SK-N-SH (cell line): Measurements from ENCODE around the gene LPXN. TPM values are rescaled to one million over a fixed set of nuclear protein-coding genes. Genes with fewer than 3 reads are reported as not detected.

Experiments
- CTCF ChIA-PET: fragments of 300-600, 350-600 bp; formaldehyde crosslinking; extraction: SDS; loops from one replicate; lab custom pipeline; 2021; lab: Yijun Ruan, JAX
- POLR2A ChIA-PET: fragments of 350-600 bp; sonication (Branson Sonifier 250); formaldehyde crosslinking; extraction: SDS; loops from one replicate; lab custom pipeline; 2020; ENCODE audit warnings: antibody characterized with exemption, inconsistent platforms; lab: Yijun Ruan, JAX
- DNase-seq: peaks from one replicate; pipeline ENCODE4 v3.0.0; 2012
- H2AFZ ChIP-seq: fragments of 200-600 bp; sonication (generic); 2 replicates; pipeline ENCODE4 v1.8.1; 2016; ENCODE audit warnings: antibody characterized with exemption, mild to moderate bottlenecking, low read depth
- H3F3A ChIP-seq: fragments of 200-600 bp; sonication (generic); replicated peaks from 2 replicates; pipeline ENCODE3; 2016; ENCODE audit warnings: antibody characterized with exemption, mild to moderate bottlenecking; ENCODE audit not compliant: insufficient read depth
- H3K27ac ChIP-seq, 2 experiments: fragments of 200-500 bp in 1 of 2; fragments of 200-600 bp in 1 of 2; sonication (Bioruptor generic) in 1 of 2; sonication (generic), shearing (Covaris generic) in 1 of 2; 2 replicates each; pipeline versions ENCODE4 v1.5.1 to v1.6.1; 2014 to 2016; ENCODE audit warnings: low read depth in 2 of 2, inconsistent platforms in 1 of 2, low read length in 1 of 2, mild to moderate bottlenecking in 1 of 2, mixed read lengths in 1 of 2
- H3K27me3 ChIP-seq: fragments of 200-600 bp; sonication (generic), shearing (Covaris generic); 2 replicates; pipeline ENCODE4 v1.6.1; 2016; ENCODE audit warnings: mixed run types; ENCODE audit not compliant: insufficient read depth
- H3K36me3 ChIP-seq, 2 experiments: fragments of 200-500 bp in 1 of 2; fragments of 200-600 bp in 1 of 2; sonication (Bioruptor generic) in 1 of 2; sonication (generic) in 1 of 2; replicated peaks in 1 of 2; 2 replicates each; pipeline versions ENCODE3 to v1.5.1; 2014 to 2016; ENCODE audit warnings: low read length in 1 of 2, mild to moderate bottlenecking in 1 of 2; ENCODE audit not compliant: insufficient read depth in 2 of 2, control insufficient read depth in 1 of 2
- H3K4me1 ChIP-seq, 2 experiments: fragments of 200-500 bp in 1 of 2; fragments of 200-600 bp in 1 of 2; sonication (Bioruptor generic) in 1 of 2; sonication (generic), shearing (Covaris generic) in 1 of 2; 2 replicates each; pipeline versions ENCODE4 v1.5.1 to v1.6.1; 2014 to 2016; ENCODE audit warnings: low read depth in 1 of 2, low read length in 1 of 2, mixed run types in 1 of 2; ENCODE audit not compliant: insufficient read depth in 2 of 2, control insufficient read depth in 1 of 2
- H3K4me2 ChIP-seq: fragments of 200-600 bp; sonication (generic), shearing (Covaris generic); 2 replicates; pipeline ENCODE4 v1.6.1; 2017; ENCODE audit warnings: mixed run types
- H3K4me3 ChIP-seq, 2 experiments: fragments of 200-500 bp in 1 of 2; fragments of 200-600 bp in 1 of 2; sonication (Bioruptor generic) in 1 of 2; sonication (generic), shearing (Covaris generic) in 1 of 2; 2 replicates each; pipeline versions ENCODE4 v1.5.1 to v1.8.1; 2014 to 2016; ENCODE audit warnings: low read depth in 2 of 2, inconsistent platforms in 1 of 2, low read length in 1 of 2, mild to moderate bottlenecking in 1 of 2, mixed read lengths in 1 of 2, moderate library complexity in 1 of 2
- H3K79me2 ChIP-seq: fragments of 200-600 bp; sonication (generic); 2 replicates; pipeline ENCODE4 v1.8.1; 2017; ENCODE audit warnings: mild to moderate bottlenecking; ENCODE audit not compliant: insufficient read depth
- H3K9ac ChIP-seq: fragments of 200-600 bp; sonication (generic); 2 replicates; pipeline ENCODE4 v1.6.1; 2017; ENCODE audit warnings: mixed run types
- H3K9me2 ChIP-seq: fragments of 200-600 bp; sonication (generic); 2 replicates; pipeline ENCODE4 v1.6.1; 2017; ENCODE audit warnings: mixed run types
- H3K9me3 ChIP-seq: fragments of 200-600 bp; sonication (generic); 2 replicates; pipeline ENCODE4 v1.6.1; 2017; ENCODE audit warnings: mixed run types, mild to moderate bottlenecking, moderate library complexity
- H4K20me1 ChIP-seq: fragments of 200-600 bp; sonication (generic); 2 replicates; pipeline ENCODE4 v1.6.1; 2017; ENCODE audit warnings: mild to moderate bottlenecking, mixed run types; ENCODE audit not compliant: insufficient read depth
- EP300 ChIP-seq, 2 experiments: IDR thresholded peaks; 2 replicates each; pipeline versions ENCODE4 v1.4.0 to v1.6.1; 2012; ENCODE audit warnings: borderline replicate concordance in 1 of 2, low read depth in 1 of 2, low read length in 1 of 2
- FOXJ3 ChIP-seq: sonication (generic); formaldehyde crosslinking; IDR thresholded peaks from 2 replicates; pipeline ENCODE4 v1.5.1; 2020; ENCODE audit warnings: mild to moderate bottlenecking, missing genetic modification reagents
- FOXM1 ChIP-seq: IDR thresholded peaks from 2 replicates; pipeline ENCODE4 v1.4.0; 2012; ENCODE audit warnings: low read depth, mild to moderate bottlenecking
- GATA2 ChIP-seq: sonication (generic); formaldehyde crosslinking; IDR thresholded peaks from 2 replicates; pipeline ENCODE4 v1.5.0; 2020; ENCODE audit warnings: mild to moderate bottlenecking, missing genetic modification reagents
- IRF3 ChIP-seq: fragments of 150-350 bp; IDR thresholded peaks from 2 replicates; pipeline ENCODE4 v1.6.1; 2016; ENCODE audit warnings: mild to moderate bottlenecking, low read depth, low read length
- MAX ChIP-seq: IDR thresholded peaks from 2 replicates; pipeline ENCODE4 v1.4.0; 2012; ENCODE audit warnings: low read depth
- MEF2A ChIP-seq: IDR thresholded peaks from 2 replicates; pipeline ENCODE4 v1.4.0; 2012; ENCODE audit warnings: low read depth, borderline replicate concordance
- MXI1 ChIP-seq: IDR thresholded peaks from 2 replicates; pipeline ENCODE4 v1.6.1; 2012; ENCODE audit warnings: mild to moderate bottlenecking, low read depth, low read length, improper control_type of control experiment
- NFIC ChIP-seq: IDR thresholded peaks from 2 replicates; pipeline ENCODE4 v1.4.0; 2012; ENCODE audit warnings: borderline replicate concordance
- PBX3 ChIP-seq: IDR thresholded peaks from 2 replicates; pipeline ENCODE4; 2012
- RAD21 ChIP-seq: IDR thresholded peaks from 2 replicates; pipeline ENCODE4 v1.6.1; 2012; ENCODE audit warnings: mild to moderate bottlenecking, low read length
- RCOR1 ChIP-seq: fragments of 150-350 bp; IDR thresholded peaks from 2 replicates; pipeline ENCODE4 v1.6.1; 2017; ENCODE audit warnings: antibody characterized with exemption, low read length
- REST ChIP-seq: IDR thresholded peaks from 2 replicates; pipeline ENCODE4 v1.6.1; 2012; ENCODE audit warnings: mild to moderate bottlenecking, low read depth, low read length, moderate library complexity
- SMC3 ChIP-seq: IDR thresholded peaks from 2 replicates; pipeline ENCODE4 v1.6.1; 2012; ENCODE audit warnings: low read depth, low read length, improper control_type of control experiment
- TAF1 ChIP-seq: IDR thresholded peaks from 2 replicates; pipeline ENCODE4 v1.6.1; 2012; ENCODE audit warnings: low read depth, mild to moderate bottlenecking, low read length, moderate library complexity, borderline replicate concordance
- TEAD4 ChIP-seq: IDR thresholded peaks from 2 replicates; pipeline ENCODE4 v1.4.0; 2012; ENCODE audit warnings: mild to moderate bottlenecking, borderline replicate concordance; ENCODE audit not compliant: insufficient read depth
- USF1 ChIP-seq: IDR thresholded peaks from 2 replicates; pipeline ENCODE4 v1.4.0; 2012; ENCODE audit warnings: low read depth, borderline replicate concordance
- USF2 ChIP-seq: fragments of 150-350 bp; IDR thresholded peaks from 2 replicates; pipeline ENCODE4 v1.6.1; 2017; ENCODE audit warnings: antibody characterized with exemption, low read length, low read depth, borderline replicate concordance
- YY1 ChIP-seq: IDR thresholded peaks from 2 replicates; pipeline ENCODE4 v1.4.0; 2012; ENCODE audit warnings: low read depth, mild to moderate bottlenecking
- ZBTB33 ChIP-seq: IDR thresholded peaks from 2 replicates; pipeline ENCODE4 v1.4.0; 2012; ENCODE audit warnings: low read depth, borderline replicate concordance
- WGBS: methylation state at CpG from one replicate; pipeline ENCODE4 v1.1.6; 2017; ENCODE audit warnings: low lambda C conversion rate; 5-methylcytosine and 5-hydroxymethylcytosine counted together
- polyA plus RNA-seq, 3 experiments: library from polyadenylated mRNA; depleted of rRNA; stranded (reverse); fragments of >200 nt; gene quantifications; 2 replicates each; pipeline ENCODE4 v1.2.3, GENCODE V29; 2012

LPXN gene
- polyA plus RNA-seq, 1 of the 3 experiments (the other 2 are of a cell fraction): 4.4 TPM

GRCh38 chr11:58613228-58613627 is 37.6 kb upstream of the LPXN start (continued):
- no peak for TF ChIP-seq USF1

GRCh38 chr11:58609723-58610122 is 34.1 kb upstream of the LPXN start:
- H3K9me2 ChIP-seq: no peaks in the 10 kb centered on the region
- H2AFZ ChIP-seq: no peak overlapping the region
- no peak overlapping the region for H3K4me3 ChIP-seq
- peaks cover 32% of the 10 kb centered on the region for H4K20me1 ChIP-seq
- H3K9ac ChIP-seq: no peak overlapping the region
- 99% methylated on average over 8 of the region's 8 CpGs for WGBS
- H3K4me1 ChIP-seq: peaks cover 0 to 8% of the 10 kb centered on the region in 2 experiments; a peak in 3 of 4 replicates
- peaks cover 4% of the 10 kb centered on the region for H3F3A ChIP-seq
- DNase-seq: no peak
- CTCF ChIA-PET: interaction anchor here (1.7 to 2.3 kb wide), 2 partner anchors 20 to 41 kb away, joined by 5 to 9 read pairs; no protein-coding TSS in a partner anchor
- H3K4me2 ChIP-seq: no peak overlapping the region
- TF ChIP-seq USF2: no peak
- TF ChIP-seq IRF3: no peak
- no peak for TF ChIP-seq ZBTB33
- no peak for TF ChIP-seq FOXM1
- TF ChIP-seq GATA2 (CRISPR knock-in tag): no peak
- no peak for TF ChIP-seq MEF2A
- TF ChIP-seq TEAD4: no peak
- TF ChIP-seq MXI1: no peak
- no peak for TF ChIP-seq MAX
- no peak for TF ChIP-seq RCOR1
- TF ChIP-seq YY1: no peak
- TF ChIP-seq TAF1: no peak
- TF ChIP-seq EP300 (IDR thresholded peaks at IDR 0.05; ENCODE audit: borderline replicate concordance in 1 of 2, low read depth in 1 of 2, low read length in 1 of 2): no peak
- TF ChIP-seq RAD21: no peak
- TF ChIP-seq FOXJ3 (CRISPR knock-in tag): no peak
- no peak for TF ChIP-seq USF1
- TF ChIP-seq REST: no peak
- no peak for TF ChIP-seq PBX3
- TF ChIP-seq NFIC: no peak
- no peak for TF ChIP-seq SMC3
- TF ChIP-seq, all 33 proteins: peak for 0
- peaks cover 65% of the 10 kb centered on the region for H3K79me2 ChIP-seq
- peaks cover 49 to 55% of the 10 kb centered on the region in 2 experiments for H3K36me3 ChIP-seq
- POLR2A ChIA-PET: no interaction called here
- H3K27ac ChIP-seq: no peak overlapping the region
- no peaks in the 10 kb centered on the region for H3K9me3 ChIP-seq
- H3K27me3 ChIP-seq: no peaks in the 10 kb centered on the region
